Measurements from ENCODE around the gene BBS9.

BBS9 gene

GRCh38 chr7:33628894-33629293 lies 499.5 kb downstream of the BBS9 start:
- DNase-seq, result no peak

DNA sequence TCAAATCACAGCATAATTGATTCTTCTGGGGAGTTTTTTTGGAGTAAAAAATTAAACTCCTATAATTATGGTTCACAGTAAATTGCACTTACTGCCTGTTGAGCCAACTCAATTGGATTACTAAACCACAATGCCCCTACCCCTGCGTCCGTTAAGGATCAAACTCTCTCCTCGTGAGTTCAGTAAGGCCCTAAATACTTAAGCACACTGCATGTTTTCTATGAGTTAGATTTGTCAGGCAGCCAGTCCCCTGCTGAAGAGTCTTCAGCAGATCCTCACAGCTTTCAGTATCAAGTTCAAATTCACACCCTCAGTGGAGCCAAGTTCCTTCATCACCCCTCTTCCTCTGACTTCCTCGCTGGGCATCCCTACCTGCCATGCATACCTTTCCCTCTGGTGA lies 501.0 kb downstream of the BBS9 start:
- no peak for DNase-seq

- DNase-seq, result no peak
Observed at GRCh38 chr7:33632322-33632721, 503.0 kb downstream of the BBS9 start.

- no peak for DNase-seq
Observed at GRCh38 chr7:33632840-33633525, 503.6 kb downstream of the BBS9 start.

DNA sequence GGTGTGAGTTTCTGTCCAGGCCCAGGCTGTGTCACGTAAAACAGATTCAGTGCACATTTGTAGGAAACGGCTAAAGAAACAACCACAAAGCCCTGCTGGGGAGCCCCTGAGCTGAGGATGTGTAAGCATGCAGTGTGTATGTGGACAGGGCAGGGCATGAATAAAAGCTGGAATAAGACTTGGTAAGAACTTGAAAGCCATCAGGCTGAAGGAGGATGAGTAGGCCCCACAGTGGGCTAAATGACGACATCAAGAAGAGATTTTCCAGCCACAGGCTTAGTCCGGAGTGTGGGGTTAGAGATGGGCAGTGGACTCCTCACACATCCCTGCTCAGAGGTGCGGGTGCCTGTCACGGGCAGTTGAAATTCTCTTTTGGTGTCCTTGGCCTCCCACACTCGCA lies 505.2 kb downstream of the BBS9 start:
- no peak for DNase-seq

DNA sequence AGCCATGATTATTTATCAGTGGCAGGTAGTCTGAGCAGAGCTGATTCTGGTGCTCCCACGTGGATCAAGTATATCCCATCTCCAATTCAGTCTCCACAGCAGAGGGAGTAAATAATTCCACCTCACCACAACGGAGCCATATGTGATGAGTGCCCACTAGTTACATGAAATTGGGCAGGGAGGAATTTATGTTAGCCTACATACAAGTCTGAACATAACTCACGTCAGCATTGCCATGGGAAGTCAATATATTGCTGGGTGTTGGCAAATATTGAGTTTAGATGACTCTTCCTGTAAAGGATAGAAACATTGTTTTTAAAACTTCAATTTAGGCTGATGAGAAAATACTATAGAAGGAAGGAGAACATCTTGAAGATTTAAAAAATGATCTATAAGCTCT lies 507.0 kb downstream of the BBS9 start:
- no peak for DNase-seq

- no peak for DNase-seq
Observed at GRCh38 chr7:33639552-33640197, 510.3 kb downstream of the BBS9 start.

DNA sequence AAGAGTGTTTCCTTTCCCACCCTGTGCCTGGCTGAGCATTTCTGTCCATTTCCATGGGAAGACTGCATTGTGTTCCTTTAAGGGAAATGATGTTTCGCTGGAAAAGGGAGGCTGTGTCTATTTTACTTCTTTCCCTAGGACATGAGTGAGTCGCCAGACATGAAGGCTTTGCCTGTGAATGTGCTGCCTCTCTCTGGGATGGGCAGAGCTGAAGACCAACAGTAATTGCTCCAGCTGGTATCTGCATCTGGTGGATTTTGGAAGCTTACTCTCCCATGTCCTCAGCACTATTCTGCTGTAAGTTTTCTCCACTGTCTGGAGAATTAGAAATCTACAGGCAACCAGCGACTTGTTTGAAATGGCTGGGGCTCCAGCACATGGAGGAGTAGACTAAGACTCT lies 511.4 kb downstream of the BBS9 start:
- no peak for DNase-seq

DNA sequence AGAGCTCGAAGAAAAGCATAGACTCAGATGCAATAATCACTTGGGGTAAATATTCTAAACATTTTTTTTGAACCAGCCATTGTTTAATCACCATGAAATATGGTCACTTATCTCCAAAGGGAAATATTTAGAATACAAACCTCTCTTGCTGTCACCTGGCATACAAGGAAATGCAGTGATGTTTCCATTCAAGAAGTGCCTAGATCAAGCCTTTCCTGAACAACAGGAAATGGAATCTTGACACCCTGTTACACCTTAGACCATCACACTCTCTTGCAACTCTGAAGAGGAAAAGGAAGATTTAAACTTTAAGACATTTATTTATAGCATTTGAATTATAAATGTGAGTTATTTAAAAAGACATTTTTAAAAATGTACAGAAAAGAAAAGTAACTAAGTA lies 512.9 kb downstream of the BBS9 start:
- DNase-seq, result no peak

DNA sequence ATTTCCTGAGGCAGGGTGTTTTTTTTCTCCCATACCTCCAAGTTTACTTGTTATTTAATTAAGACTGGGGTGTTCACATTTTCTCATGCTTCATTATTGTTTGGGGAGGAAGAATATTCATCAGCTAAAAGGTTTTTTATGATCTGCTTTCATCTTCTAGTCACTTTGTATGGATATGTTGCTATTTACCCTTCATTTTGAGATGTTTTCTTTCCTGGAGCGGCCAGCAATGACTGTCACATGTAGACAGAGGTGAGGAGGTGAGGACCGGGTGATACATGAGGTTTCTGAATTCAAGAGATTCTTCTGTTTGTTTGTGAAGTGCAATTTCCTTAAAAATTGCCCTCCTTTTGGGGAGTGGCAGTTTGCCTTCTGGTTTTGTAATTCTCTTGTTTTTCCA lies 514.2 kb downstream of the BBS9 start:
- no peak for DNase-seq

DNA sequence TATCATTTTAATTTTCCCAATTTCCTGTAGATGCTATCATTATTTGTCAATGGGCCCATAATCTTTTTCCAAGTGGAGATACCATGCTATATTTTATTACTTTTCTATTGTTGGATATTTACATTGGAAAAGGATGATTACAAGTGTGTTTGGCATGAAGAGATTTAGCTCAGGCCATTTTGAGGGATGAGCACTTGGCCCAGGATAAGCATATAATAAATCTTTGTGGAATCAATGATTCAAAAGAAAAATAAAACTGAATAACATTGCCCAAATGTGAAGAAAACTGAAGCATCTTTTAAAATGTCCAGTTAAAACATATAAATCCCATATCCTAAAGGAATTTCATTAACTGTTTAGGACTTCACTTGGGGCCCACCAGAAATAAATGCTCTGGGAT lies 515.1 kb downstream of the BBS9 start:
- no peak for DNase-seq

DNA sequence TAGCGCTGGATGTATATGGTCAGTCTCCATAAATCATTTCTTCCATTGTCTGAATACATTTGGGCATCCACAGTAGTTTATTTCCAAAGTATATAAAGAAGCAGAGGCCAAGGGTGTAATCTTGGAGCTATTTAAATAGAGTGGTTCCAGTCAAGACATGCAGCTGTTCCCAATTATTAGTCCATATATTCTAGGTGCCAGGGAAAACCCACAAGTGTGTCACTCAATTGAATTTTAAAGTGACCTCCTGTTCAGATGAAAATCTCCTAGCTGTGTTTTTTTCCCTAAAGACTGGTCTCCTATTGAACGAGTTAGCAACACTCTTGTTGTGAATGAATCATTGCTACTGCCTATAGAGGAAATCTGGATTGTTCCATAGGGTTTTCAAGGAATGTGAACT lies 515.7 kb downstream of the BBS9 start:
- no peak for DNase-seq

- no peak for DNase-seq
Observed at GRCh38 chr7:33646166-33646565, 516.8 kb downstream of the BBS9 start.

GRCh38 chr7:33646891-33647391 lies 517.6 kb downstream of the BBS9 start:
- DNase-seq, result no peak

GRCh38 chr7:33649476-33650441 lies 520.4 kb downstream of the BBS9 start:
- DNase-seq, result no peak

- DNase-seq, result no peak
Observed at GRCh38 chr7:33650828-33651227, 521.5 kb downstream of the BBS9 start.

DNA sequence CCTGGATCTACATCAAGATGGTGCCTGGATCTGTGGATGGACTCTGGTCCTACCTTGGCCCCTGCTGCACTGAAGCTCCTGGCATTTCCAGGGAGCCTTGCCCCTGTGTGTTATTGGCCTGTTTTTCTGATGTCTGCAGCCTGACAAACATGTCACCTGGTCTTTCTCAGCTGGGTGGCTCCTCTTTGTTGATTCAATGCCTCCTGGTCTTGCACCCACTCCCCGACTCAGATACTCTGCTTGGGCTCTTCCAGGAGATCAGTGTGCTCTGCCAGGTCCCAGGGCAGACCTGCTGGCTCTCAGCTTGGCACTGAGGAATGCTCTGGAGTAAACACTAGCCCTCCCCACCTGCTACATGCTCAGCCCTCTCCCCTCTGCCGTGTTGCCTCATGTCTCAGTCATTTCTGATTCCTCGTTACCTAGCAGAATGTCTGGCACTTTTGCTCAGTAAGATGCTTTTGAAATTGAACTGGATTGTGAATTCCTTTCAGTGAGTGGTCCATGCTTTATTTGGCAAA lies 522.7 kb downstream of the BBS9 start:
- no peak for DNase-seq

GRCh38 chr7:33654676-33655075 lies 525.3 kb downstream of the BBS9 start:
- DNase-seq, result no peak

Measured in NCI-H2227 treated with DMSO at 0.1 percent for 48 hours (cell line).